Activated B cell treated with CpG ODN at 0.5 μM for 24 hours (primary cell): Measurements from ENCODE around the gene SYTL1. TPM values are rescaled to one million over a fixed set of nuclear protein-coding genes. Genes with fewer than 3 reads are reported as not detected.

Source experiments
- ATAC-seq: fragments of 200-7000 bp; cut with Tn5 transposase; one replicate; pipeline ENCODE4 v1.10.0; 2021; ENCODE audit warnings: low read depth, mild to moderate bottlenecking, moderate library complexity
- CTCF ChIA-PET: fragments of 350-600 bp; sonication (Branson Sonifier 250); formaldehyde crosslinking; loops from one replicate; lab custom pipeline; 2021; ENCODE audit warnings: antibody characterized with exemption; lab: Charles Lee
- POLR2A ChIA-PET: fragments of 350-600 bp; sonication (Branson Sonifier 250); formaldehyde crosslinking; loops from one replicate; lab custom pipeline; 2021; ENCODE audit warnings: antibody characterized with exemption; lab: Charles Lee
- DNase-seq: peaks from one replicate; pipeline ENCODE4 v3.0.0; 2022
- H3K27ac Mint-ChIP-seq: one replicate; pipeline ENCODE4 v1.8.0; 2020; ENCODE audit warnings: mixed read lengths
- H3K27me3 Mint-ChIP-seq: one replicate; pipeline ENCODE4 v1.8.0; 2021; ENCODE audit warnings: mixed read lengths
- H3K36me3 Mint-ChIP-seq: one replicate; pipeline ENCODE4 v1.8.0; 2021; ENCODE audit warnings: low read depth, mixed read lengths
- H3K4me1 Mint-ChIP-seq: one replicate; pipeline ENCODE4 v1.8.0; 2021; ENCODE audit warnings: mixed read lengths
- H3K4me3 Mint-ChIP-seq: one replicate; pipeline ENCODE4 v1.8.0; 2020; ENCODE audit warnings: mild to moderate bottlenecking, mixed read lengths
- H3K9me3 Mint-ChIP-seq: one replicate; pipeline ENCODE4 v1.8.0; 2020; ENCODE audit warnings: mixed read lengths
- CTCF ChIP-seq: fragments of 200-600 bp; IDR thresholded peaks from one replicate; pipeline ENCODE4 v1.8.0; 2022; ENCODE audit warnings: antibody characterized with exemption, mild to moderate bottlenecking
- intact Hi-C: fragments of 100-400 bp; cut with micrococcal nuclease; formaldehyde crosslinking; loops from one replicate; pipeline ENCODE4 v1.15.1; 2024
- total RNA-seq: library from RNA; stranded (reverse); gene quantifications from 2 replicates; pipeline ENCODE4 v1.2.3, GENCODE V29; 2022

The SYTL1 gene
- total RNA-seq, 1 donor from 2014 or later, result 76.0 TPM

GRCh38 chr1:27363766-27364695, 22.2 kb downstream of the SYTL1 start:
- TF ChIP-seq CTCF, result no peak
- peaks cover 54% of the 10 kb centered on the region for H3K4me1 Mint-ChIP-seq
- H3K27me3 Mint-ChIP-seq, result no peaks in the 10 kb centered on the region
- H3K4me3 Mint-ChIP-seq, result no peak overlapping the region
- DNase-seq (no peak), ATAC-seq (no peak)
- H3K27ac Mint-ChIP-seq, result no peak overlapping the region
- ChIA-PET CTCF (no interaction called here), POLR2A (interaction anchor here (1.1 to 3.6 kb wide), 2 partner anchors 8 to 21 kb away, joined by 3 to 22 read pairs; no protein-coding TSS in a partner anchor)
- no peaks in the 10 kb centered on the region for H3K9me3 Mint-ChIP-seq
- H3K36me3 Mint-ChIP-seq, result no peaks in the 10 kb centered on the region
- intact Hi-C loops, result loop anchor here (2.0 to 10.0 kb wide), 2 partner anchors 41 to 1079 kb away; partner anchors contain the start of genes SH3BGRL3 and TMEM222

- TF ChIP-seq CTCF, result no peak
- intact Hi-C loops, result loop anchor here (1.0 to 10.0 kb wide), 5 partner anchors 8 to 1080 kb away; partner anchors contain the start of genes GPR3, SH3BGRL3 and TMEM222
- Mint-ChIP-seq H3K27ac (no peak overlapping the region), H3K4me3 (peak overlapping the region; percentile 91), H3K9me3 (no peaks in the 10 kb centered on the region), H3K36me3 (no peaks in the 10 kb centered on the region), H3K4me1 (peaks cover 54% of the 10 kb centered on the region), H3K27me3 (no peaks in the 10 kb centered on the region)
- ChIA-PET POLR2A (interaction anchor here (0.6 to 3.6 kb wide), 11 partner anchors 8 to 294 kb away, joined by 3 to 22 read pairs (median 5); partner anchors contain the start of genes AHDC1, CD164L2, SYTL1 and TMEM222), CTCF (interaction anchor here (0.6 to 2.5 kb wide), 7 partner anchors 18 to 361 kb away, joined by 3 to 24 read pairs (median 6); no protein-coding TSS in a partner anchor)
- ATAC-seq, result no peak
- DNase-seq, result no peak
Measured at GRCh38 chr1:27364696-27365371, 23.0 kb downstream of the SYTL1 start.

- DNase-seq (peak; percentile 68), ATAC-seq (peak; percentile 71)
- Mint-ChIP-seq H3K27ac (peak overlapping the region; percentile 68), H3K9me3 (no peaks in the 10 kb centered on the region), H3K4me3 (peak overlapping the region; percentile 91), H3K27me3 (no peaks in the 10 kb centered on the region), H3K4me1 (peaks cover 55% of the 10 kb centered on the region), H3K36me3 (no peaks in the 10 kb centered on the region)
- TF ChIP-seq CTCF, result no peak
- ChIA-PET CTCF (interaction anchor here (0.9 to 2.5 kb wide), 14 partner anchors 8 to 321 kb away, joined by 3 to 24 read pairs (median 4); partner anchors contain the start of gene AHDC1), POLR2A (interaction anchor here (0.6 to 3.6 kb wide), 16 partner anchors 9 to 669 kb away, joined by 3 to 22 read pairs (median 4); partner anchors contain the start of genes AHDC1, CD164L2, SYTL1 and TMEM222)
- intact Hi-C loops, result loop anchor here (1.0 to 10.0 kb wide), 5 partner anchors 8 to 1081 kb away; partner anchors contain the start of genes GPR3, SH3BGRL3 and TMEM222
Measured at GRCh38 chr1:27365372-27366112, 23.7 kb downstream of the SYTL1 start.

GRCh38 chr1:27366113-27366410, 24.2 kb downstream of the SYTL1 start:
- TF ChIP-seq CTCF, result no peak
- peaks cover 56% of the 10 kb centered on the region for H3K4me1 Mint-ChIP-seq
- ChIA-PET CTCF (interaction anchor here (0.9 to 2.5 kb wide), 14 partner anchors 8 to 321 kb away, joined by 3 to 24 read pairs (median 4); partner anchors contain the start of gene AHDC1), POLR2A (interaction anchor here (0.6 to 3.6 kb wide), 14 partner anchors 10 to 670 kb away, joined by 3 to 22 read pairs (median 4); partner anchors contain the start of genes AHDC1, SYTL1 and TMEM222)
- no peaks in the 10 kb centered on the region for H3K27me3 Mint-ChIP-seq
- H3K27ac Mint-ChIP-seq, result peak overlapping the region; percentile 68
- peak; percentile 43 for ATAC-seq
- H3K9me3 Mint-ChIP-seq, result no peaks in the 10 kb centered on the region
- intact Hi-C loops, result loop anchor here (10.0 kb wide), 1 partner anchor 1081 kb away; the partner anchor contains the start of gene SH3BGRL3
- DNase-seq, result peak; percentile 59
- peak overlapping the region; percentile 91 for H3K4me3 Mint-ChIP-seq
- H3K36me3 Mint-ChIP-seq, result no peaks in the 10 kb centered on the region
